PC-9 (cell line): Measurements from ENCODE around the gene POU3F4. TPM values are rescaled to one million over a fixed set of nuclear protein-coding genes. Genes with fewer than 3 reads are reported as not detected.

Source experiments
- BruUV-seq: library from RNA; stranded (reverse); fragments of 400-500 nt; replicated peaks from 2 replicates; lab custom pipeline; 2021; lab: Mats Ljungman, UMichigan
- CTCF ChIA-PET: fragments of 300-600 bp; sonication (Branson Sonifier 250); formaldehyde crosslinking; loops from one replicate; lab custom pipeline; 2022; ENCODE audit warnings: antibody characterized with exemption; lab: Charles Lee
- POLR2A ChIA-PET: fragments of 300-600 bp; sonication (Branson Sonifier 250); formaldehyde crosslinking; loops from one replicate; lab custom pipeline; 2022; ENCODE audit warnings: antibody characterized with exemption; ENCODE audit not compliant: unreplicated experiment; lab: Charles Lee
- DNase-seq, 2 experiments: peaks; one replicate each; pipeline versions ENCODE4 v3.0.0 to v3.0.0-alpha.2; 2015 to 2022; ENCODE audit warnings: mixed read lengths in 1 of 2
- H2AFZ ChIP-seq: fragments of 200-600 bp; sonication (generic); 2 replicates; pipeline ENCODE4 v1.8.1; 2017; ENCODE audit warnings: antibody characterized with exemption
- H3F3A ChIP-seq: fragments of 200-600 bp; sonication (generic); 2 replicates; pipeline ENCODE4 v1.8.1; 2017; ENCODE audit warnings: antibody characterized with exemption, mild to moderate bottlenecking, low read depth; ENCODE audit not compliant: insufficient read depth
- H3K27ac ChIP-seq: fragments of 200-600 bp; sonication (generic); 2 replicates; pipeline ENCODE4 v1.6.1; 2016; ENCODE audit warnings: mixed run types
- H3K27me3 ChIP-seq: fragments of 200-600 bp; sonication (generic); 2 replicates; pipeline ENCODE4 v1.6.1; 2016; ENCODE audit warnings: low read depth, mixed run types; ENCODE audit not compliant: insufficient read depth
- H3K36me3 ChIP-seq: fragments of 200-600 bp; sonication (generic); 2 replicates; pipeline ENCODE4 v1.6.1; 2016; ENCODE audit warnings: low read depth, mixed run types
- H3K4me1 ChIP-seq: fragments of 200-600 bp; sonication (generic); replicated peaks from 2 replicates; pipeline ENCODE4 v1.6.1; 2016; ENCODE audit warnings: mixed run types; ENCODE audit not compliant: insufficient read depth
- H3K4me2 ChIP-seq: fragments of 200-600 bp; sonication (generic); 2 replicates; pipeline ENCODE4 v1.6.1; 2017; ENCODE audit warnings: mixed run types
- H3K4me3 ChIP-seq: fragments of 200-600 bp; sonication (generic); 2 replicates; pipeline ENCODE4 v1.6.1; 2016; ENCODE audit warnings: mixed run types
- H3K79me2 ChIP-seq: fragments of 200-600 bp; sonication (generic); 2 replicates; pipeline ENCODE4 v1.6.1; 2017; ENCODE audit warnings: low read depth, mixed run types
- H3K9me2 ChIP-seq: fragments of 200-600 bp; sonication (generic); 2 replicates; pipeline ENCODE4 v1.8.1; 2017; ENCODE audit warnings: mild to moderate bottlenecking; ENCODE audit not compliant: insufficient read depth
- H3K9me3 ChIP-seq: fragments of 200-600 bp; sonication (generic); 2 replicates; pipeline ENCODE4 v1.8.1; 2016; ENCODE audit warnings: low read depth; ENCODE audit not compliant: insufficient read depth
- H4K20me1 ChIP-seq: fragments of 200-600 bp; sonication (generic); 2 replicates; pipeline ENCODE4 v1.8.1; 2017; ENCODE audit not compliant: insufficient read depth
- CTCF ChIP-seq: fragments of 200-600 bp; sonication (generic); conservative IDR thresholded peaks from 2 replicates; pipeline ENCODE4 v1.6.1; 2017; ENCODE audit warnings: mixed run types, antibody characterized with exemption, mild to moderate bottlenecking, moderate library complexity
- EZH2 ChIP-seq: fragments of 200-600 bp; sonication (generic); IDR thresholded peaks from 2 replicates; pipeline ENCODE4 v1.8.0; 2017; ENCODE audit warnings: antibody characterized with exemption, low read depth
- intact Hi-C: fragments of 100-400 bp; cut with micrococcal nuclease; formaldehyde crosslinking; loops from one replicate; pipeline ENCODE4 v1.10.0; 2022; ENCODE audit not compliant: unreplicated experiment
- total RNA-seq: library from RNA; stranded (reverse); gene quantifications from 2 replicates; pipeline ENCODE4 v1.2.3, GENCODE V29; 2021

Gene POU3F4
- total RNA-seq, 1 experiment from 2014 or later, result not detected

- H3K4me3 ChIP-seq, result no peak overlapping the region
Measured at GRCh38 chrX:83511208-83511607, 3.1 kb downstream of the POU3F4 start.

GRCh38 chrX:83512111-83512510 lies 4.0 kb downstream of the POU3F4 start:
- DNase-seq, result no peak
- Histone ChIP-seq H3K4me3 (no peak overlapping the region), H3K9me3 (no peaks in the 10 kb centered on the region), H4K20me1 (no peaks in the 10 kb centered on the region), H3K27ac (no peak overlapping the region), H3K79me2 (no peaks in the 10 kb centered on the region), H3K4me1 (no peaks in the 10 kb centered on the region), H3K27me3 (0 out of 2 replicates have a peak, but pooled peaks cover 2% of the 10 kb centered on the region), H3K36me3 (no peaks in the 10 kb centered on the region), H3F3A (no peaks in the 10 kb centered on the region), H3K9me2 (no peaks in the 10 kb centered on the region), H3K4me2 (no peak overlapping the region), H2AFZ (no peak overlapping the region)
- intact Hi-C loops, result no loop called here
- TF ChIP-seq EZH2, result no peak
- TF ChIP-seq CTCF, result no peak
- POLR2A ChIA-PET, result no interaction called here
- BruUV-seq, result no TSS peak
- CTCF ChIA-PET, result no interaction called here

More at GRCh38 chrX:83511208-83511607, 3.1 kb downstream of the POU3F4 start:
- no TSS peak for BruUV-seq
- ChIA-PET POLR2A (no interaction called here), CTCF (no interaction called here)
- no peak for DNase-seq
- no peaks in the 10 kb centered on the region for H3K36me3 ChIP-seq
- no peaks in the 10 kb centered on the region for H3K79me2 ChIP-seq
- no peaks in the 10 kb centered on the region for H3K9me2 ChIP-seq
- H3F3A ChIP-seq, result no peaks in the 10 kb centered on the region
- no peaks in the 10 kb centered on the region for H3K9me3 ChIP-seq
- H3K27me3 ChIP-seq, result 0 out of 2 replicates have a peak, but pooled peaks cover 2% of the 10 kb centered on the region
- intact Hi-C loops, result no loop called here
- no peaks in the 10 kb centered on the region for H3K4me1 ChIP-seq
- H3K4me2 ChIP-seq, result no peak overlapping the region
- H4K20me1 ChIP-seq, result no peaks in the 10 kb centered on the region
- no peak overlapping the region for H3K27ac ChIP-seq
- no peak overlapping the region for H2AFZ ChIP-seq
- no peak for TF ChIP-seq EZH2
- TF ChIP-seq CTCF, result no peak

- POLR2A ChIA-PET, result no interaction called here
- CTCF ChIA-PET, result no interaction called here
- TF ChIP-seq EZH2 (no peak), CTCF (no peak)
- no peaks in the 10 kb centered on the region for H3K79me2 ChIP-seq
- H3K36me3 ChIP-seq, result no peaks in the 10 kb centered on the region
- H3F3A ChIP-seq, result no peaks in the 10 kb centered on the region
- H2AFZ ChIP-seq, result no peak overlapping the region
- H4K20me1 ChIP-seq, result no peaks in the 10 kb centered on the region
- intact Hi-C loops, result no loop called here
- H3K9me3 ChIP-seq, result no peaks in the 10 kb centered on the region
- H3K4me2 ChIP-seq, result no peak overlapping the region
- BruUV-seq, result no TSS peak
- no peaks in the 10 kb centered on the region for H3K27me3 ChIP-seq
- H3K27ac ChIP-seq, result no peak overlapping the region
- H3K4me1 ChIP-seq, result no peaks in the 10 kb centered on the region
- no peaks in the 10 kb centered on the region for H3K9me2 ChIP-seq
- DNase-seq, result no peak
- no peak overlapping the region for H3K4me3 ChIP-seq
Measured at GRCh38 chrX:83516597-83516996, 8.5 kb downstream of the POU3F4 start.
